ENCODE data around the gene VWCE. TPM values are rescaled to one million over a fixed set of nuclear protein-coding genes. Genes with fewer than 3 reads are reported as not detected.

The VWCE gene
- polyA plus RNA-seq, 1 donor (not counting 4 experiments of a cell fraction or from before 2014, with no cell fraction given) = 0.30 TPM

DNA sequence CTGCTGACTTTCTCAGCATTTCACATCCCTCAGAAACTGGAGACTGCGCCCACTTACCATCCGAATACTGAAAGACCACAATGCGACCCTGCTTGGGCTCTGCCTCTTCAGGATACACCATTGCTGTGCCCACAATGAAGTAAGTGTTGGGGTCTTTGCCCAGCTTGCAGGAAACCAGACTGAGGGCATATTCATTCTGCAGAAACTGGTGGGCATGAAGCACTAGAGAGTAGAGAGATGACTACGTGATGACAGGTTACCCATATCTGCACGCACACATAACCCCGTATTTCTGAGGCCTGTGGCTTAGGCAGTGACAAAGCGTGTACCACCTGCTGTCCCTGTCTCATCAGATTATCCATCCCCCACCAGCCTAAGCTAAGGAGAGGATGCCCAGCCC is 14.6 kb upstream of the VWCE start:
- Histone ChIP-seq H3K36me3 (ENCODE audit: control insufficient read depth in 2 of 2, extremely low read depth in 1 of 2, insufficient read depth in 2 of 2, low read length in 2 of 2) (peaks cover 65 to 66% of the 10 kb centered on the region in 2 experiments), H3K4me1 (ENCODE audit: control insufficient read depth, extremely low read depth, insufficient read depth, low read length) (no peaks in the 10 kb centered on the region), H3K9me1 (ENCODE audit: control insufficient read depth, extremely low read depth, insufficient read depth, low read length) (no peaks in the 10 kb centered on the region), H4K20me1 (ENCODE audit: control insufficient read depth, extremely low read depth, insufficient read depth, low read length) (peaks cover 8% of the 10 kb centered on the region), H3K27ac (ENCODE audit: control insufficient read depth, insufficient read depth, low read length) (no peak overlapping the region), H3K9me3 (ENCODE audit: control insufficient read depth, low read depth, low read length) (no peaks in the 10 kb centered on the region), H3K27me3 (ENCODE audit: control insufficient read depth, extremely low read depth, insufficient read depth, low read length) (no peaks in the 10 kb centered on the region), H3K9ac (ENCODE audit: control insufficient read depth, extremely low read depth, insufficient read depth, low read length) (no peak overlapping the region), H2AFZ (ENCODE audit: control insufficient read depth, low read length) (no peak overlapping the region), H3K79me2 (ENCODE audit: control insufficient read depth, insufficient read depth, low read length) (no peaks in the 10 kb centered on the region), H3K4me2 (ENCODE audit: control insufficient read depth, extremely low read depth, insufficient read depth, low read depth, low read length) (no peak overlapping the region), H3K4me3 (ENCODE audit: control insufficient read depth in 2 of 3, extremely low read depth in 1 of 3, insufficient read depth in 2 of 3, low read depth in 1 of 3, low read length in 3 of 3) (no peak overlapping the region)
- TF ChIP-seq EZH2 (IDR thresholded peaks at IDR 0.05; ENCODE audit: low read length) (no peak), CTCF (optimal IDR thresholded peaks at IDR 0.05 in 1 of 3, IDR thresholded peaks at IDR 0.05 in 1 of 3, conservative IDR thresholded peaks at IDR 0.05 in 1 of 3; ENCODE audit: extremely low read depth in 1 of 3, insufficient read depth in 2 of 3, low read length in 3 of 3) (no peak)
- DNase-seq (ENCODE audit: low read depth, low spot score) (no peak), FAIRE-seq (no peak)
- dilution Hi-C loops (cut with MboI; ENCODE audit: extremely low pct_ligation_motif_present, low sequenced_read_pairs) = no loop called here

- peaks cover 8% of the 10 kb centered on the region for H4K20me1 ChIP-seq (ENCODE audit: control insufficient read depth, extremely low read depth, insufficient read depth, low read length)
- H3K4me2 ChIP-seq (ENCODE audit: control insufficient read depth, extremely low read depth, insufficient read depth, low read depth, low read length) = no peak overlapping the region
- no peak overlapping the region for H3K4me3 ChIP-seq (ENCODE audit: control insufficient read depth in 2 of 3, extremely low read depth in 1 of 3, insufficient read depth in 2 of 3, low read depth in 1 of 3, low read length in 3 of 3)
- H3K36me3 ChIP-seq (ENCODE audit: control insufficient read depth in 2 of 2, extremely low read depth in 1 of 2, insufficient read depth in 2 of 2, low read length in 2 of 2) = peaks cover 61 to 62% of the 10 kb centered on the region in 2 experiments
- no peak for TF ChIP-seq EZH2 (IDR thresholded peaks at IDR 0.05; ENCODE audit: low read length)
- TF ChIP-seq CTCF (optimal IDR thresholded peaks at IDR 0.05 in 1 of 3, IDR thresholded peaks at IDR 0.05 in 1 of 3, conservative IDR thresholded peaks at IDR 0.05 in 1 of 3; ENCODE audit: extremely low read depth in 1 of 3, insufficient read depth in 2 of 3, low read length in 3 of 3) = no peak
- H3K9ac ChIP-seq (ENCODE audit: control insufficient read depth, extremely low read depth, insufficient read depth, low read length) = no peak overlapping the region
- no peaks in the 10 kb centered on the region for H3K9me1 ChIP-seq (ENCODE audit: control insufficient read depth, extremely low read depth, insufficient read depth, low read length)
- FAIRE-seq (no peak), DNase-seq (ENCODE audit: low read depth, low spot score) (no peak)
- no peaks in the 10 kb centered on the region for H3K79me2 ChIP-seq (ENCODE audit: control insufficient read depth, insufficient read depth, low read length)
- H3K27me3 ChIP-seq (ENCODE audit: control insufficient read depth, extremely low read depth, insufficient read depth, low read length) = no peaks in the 10 kb centered on the region
- dilution Hi-C loops (cut with MboI; ENCODE audit: extremely low pct_ligation_motif_present, low sequenced_read_pairs) = no loop called here
- no peaks in the 10 kb centered on the region for H3K9me3 ChIP-seq (ENCODE audit: control insufficient read depth, low read depth, low read length)
- no peaks in the 10 kb centered on the region for H3K4me1 ChIP-seq (ENCODE audit: control insufficient read depth, extremely low read depth, insufficient read depth, low read length)
- no peak overlapping the region for H3K27ac ChIP-seq (ENCODE audit: control insufficient read depth, insufficient read depth, low read length)
- H2AFZ ChIP-seq (ENCODE audit: control insufficient read depth, low read length) = no peak overlapping the region
Measured at GRCh38 chr11:61309141-61309540, 14.0 kb upstream of the VWCE start.

Measured in keratinocyte (primary cell).